Activated naive CD4-positive, alpha-beta T cell treated with anti-CD3 and anti-CD28 coated beads, Interleukin-2, amount 50 U/mL, for 16 hours (primary cell): ENCODE results near the gene KLHL25.

ENCODE experiments used
- DNase-seq: peaks from one replicate; pipeline ENCODE4 v3.0.0-alpha.2; 2020

KLHL25 gene

GRCh38 chr15:85743392-85744055 is 51.2 kb downstream of the KLHL25 start:
- DNase-seq, result no peak

GRCh38 chr15:85742186-85742821 is 52.4 kb downstream of the KLHL25 start:
- DNase-seq, result no peak

GRCh38 chr15:85741662-85742061 is 53.1 kb downstream of the KLHL25 start:
- DNase-seq, result no peak

GRCh38 chr15:85741021-85741421 is 53.7 kb downstream of the KLHL25 start:
- DNase-seq, result no peak

GRCh38 chr15:85737061-85737460 is 57.7 kb downstream of the KLHL25 start:
- no peak for DNase-seq

- DNase-seq, result no peak
Observed at GRCh38 chr15:85733416-85733815, 61.3 kb downstream of the KLHL25 start.

GRCh38 chr15:85730001-85730820 is 64.5 kb downstream of the KLHL25 start:
- peak; percentile 29 for DNase-seq

- DNase-seq, result no peak
Observed at GRCh38 chr15:85727068-85727467, 67.7 kb downstream of the KLHL25 start.

- no peak for DNase-seq
Observed at GRCh38 chr15:85726454-85726853, 68.3 kb downstream of the KLHL25 start.

- DNase-seq, result no peak
Observed at GRCh38 chr15:85725564-85725963, 69.2 kb downstream of the KLHL25 start.

- DNase-seq, result no peak
Observed at GRCh38 chr15:85725019-85725418, 69.7 kb downstream of the KLHL25 start.

GRCh38 chr15:85723960-85724945 is 70.5 kb downstream of the KLHL25 start:
- no peak for DNase-seq

- no peak for DNase-seq
Observed at GRCh38 chr15:85722374-85723152, 72.2 kb downstream of the KLHL25 start.

- DNase-seq, result no peak
Observed at GRCh38 chr15:85718981-85719380, 75.7 kb downstream of the KLHL25 start.

- DNase-seq, result no peak
Observed at GRCh38 chr15:85718271-85718971, 76.3 kb downstream of the KLHL25 start.

GRCh38 chr15:85717212-85717611 is 77.5 kb downstream of the KLHL25 start:
- no peak for DNase-seq

- no peak for DNase-seq
Observed at GRCh38 chr15:85716261-85716660, 78.5 kb downstream of the KLHL25 start.

GRCh38 chr15:85711580-85712192 is 83.0 kb downstream of the KLHL25 start:
- DNase-seq, result peak; percentile 26

GRCh38 chr15:85710340-85710842 is 84.3 kb downstream of the KLHL25 start:
- DNase-seq, result peak; percentile 44
